ENCODE results near the gene NCAM1. TPM values are rescaled to one million over a fixed set of nuclear protein-coding genes. Genes with fewer than 3 reads are reported as not detected.

NCAM1 gene
- polyA plus RNA-seq, 1 donor (not counting 4 experiments of a cell fraction or from before 2014, with no cell fraction given) = 0.04 TPM

- Histone ChIP-seq H3K4me3 (ENCODE audit: control insufficient read depth in 2 of 3, extremely low read depth in 1 of 3, insufficient read depth in 2 of 3, low read depth in 1 of 3, low read length in 3 of 3) (no peak overlapping the region), H4K20me1 (ENCODE audit: control insufficient read depth, extremely low read depth, insufficient read depth, low read length) (no peaks in the 10 kb centered on the region), H3K4me2 (ENCODE audit: control insufficient read depth, extremely low read depth, insufficient read depth, low read depth, low read length) (no peak overlapping the region), H3K9me1 (ENCODE audit: control insufficient read depth, extremely low read depth, insufficient read depth, low read length) (no peaks in the 10 kb centered on the region), H3K27ac (ENCODE audit: control insufficient read depth, insufficient read depth, low read length) (no peak overlapping the region), H3K9ac (ENCODE audit: control insufficient read depth, extremely low read depth, insufficient read depth, low read length) (no peak overlapping the region), H3K79me2 (ENCODE audit: control insufficient read depth, insufficient read depth, low read length) (no peaks in the 10 kb centered on the region), H2AFZ (ENCODE audit: control insufficient read depth, low read length) (no peak overlapping the region), H3K36me3 (ENCODE audit: control insufficient read depth in 2 of 2, extremely low read depth in 1 of 2, insufficient read depth in 2 of 2, low read length in 2 of 2) (no peaks in the 10 kb centered on the region), H3K27me3 (ENCODE audit: control insufficient read depth, extremely low read depth, insufficient read depth, low read length) (no peaks in the 10 kb centered on the region), H3K4me1 (ENCODE audit: control insufficient read depth, extremely low read depth, insufficient read depth, low read length) (no peaks in the 10 kb centered on the region), H3K9me3 (ENCODE audit: control insufficient read depth, low read depth, low read length) (no peaks in the 10 kb centered on the region)
- DNase-seq (ENCODE audit: low read depth, low spot score) (no peak), FAIRE-seq (no peak)
- no peak for TF ChIP-seq EZH2 (IDR thresholded peaks at IDR 0.05; ENCODE audit: low read length)
- no peak for TF ChIP-seq CTCF (optimal IDR thresholded peaks at IDR 0.05 in 1 of 3, IDR thresholded peaks at IDR 0.05 in 1 of 3, conservative IDR thresholded peaks at IDR 0.05 in 1 of 3; ENCODE audit: extremely low read depth in 1 of 3, insufficient read depth in 2 of 3, low read length in 3 of 3)
- dilution Hi-C loops (cut with MboI; ENCODE audit: extremely low pct_ligation_motif_present, low sequenced_read_pairs) = no loop called here
Observed at GRCh38 chr11:113111156-113111555, 149.9 kb downstream of the NCAM1 start.

DNA sequence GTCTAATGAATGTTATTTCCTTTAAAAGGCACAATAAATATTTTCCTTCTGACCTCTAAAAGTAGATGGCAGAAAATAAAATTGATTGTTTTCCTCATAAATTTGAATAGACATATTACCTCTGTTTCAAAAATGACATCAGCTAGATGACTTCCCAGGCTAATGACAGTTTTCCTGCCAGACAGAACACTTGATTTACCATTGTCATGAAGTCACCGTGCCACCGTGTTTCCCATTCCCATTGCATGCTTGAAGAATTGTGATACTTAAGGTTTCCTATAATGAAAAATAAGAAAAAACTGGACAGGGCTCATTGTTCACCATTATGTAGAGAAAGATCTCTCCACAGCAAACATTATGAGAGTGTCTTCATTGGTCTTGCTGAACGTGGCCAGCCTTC is 151.1 kb downstream of the NCAM1 start:
- Histone ChIP-seq H3K9me1 (ENCODE audit: control insufficient read depth, extremely low read depth, insufficient read depth, low read length) (no peaks in the 10 kb centered on the region), H3K9ac (ENCODE audit: control insufficient read depth, extremely low read depth, insufficient read depth, low read length) (no peak overlapping the region), H3K36me3 (ENCODE audit: control insufficient read depth in 2 of 2, extremely low read depth in 1 of 2, insufficient read depth in 2 of 2, low read length in 2 of 2) (no peaks in the 10 kb centered on the region), H3K79me2 (ENCODE audit: control insufficient read depth, insufficient read depth, low read length) (no peaks in the 10 kb centered on the region), H3K4me3 (ENCODE audit: control insufficient read depth in 2 of 3, extremely low read depth in 1 of 3, insufficient read depth in 2 of 3, low read depth in 1 of 3, low read length in 3 of 3) (no peak overlapping the region), H4K20me1 (ENCODE audit: control insufficient read depth, extremely low read depth, insufficient read depth, low read length) (no peaks in the 10 kb centered on the region), H3K4me1 (ENCODE audit: control insufficient read depth, extremely low read depth, insufficient read depth, low read length) (no peaks in the 10 kb centered on the region), H3K27ac (ENCODE audit: control insufficient read depth, insufficient read depth, low read length) (no peak overlapping the region), H3K27me3 (ENCODE audit: control insufficient read depth, extremely low read depth, insufficient read depth, low read length) (no peaks in the 10 kb centered on the region), H3K4me2 (ENCODE audit: control insufficient read depth, extremely low read depth, insufficient read depth, low read depth, low read length) (no peak overlapping the region), H3K9me3 (ENCODE audit: control insufficient read depth, low read depth, low read length) (no peaks in the 10 kb centered on the region), H2AFZ (ENCODE audit: control insufficient read depth, low read length) (no peak overlapping the region)
- dilution Hi-C loops (cut with MboI; ENCODE audit: extremely low pct_ligation_motif_present, low sequenced_read_pairs) = no loop called here
- FAIRE-seq = no peak
- TF ChIP-seq CTCF (optimal IDR thresholded peaks at IDR 0.05 in 1 of 3, IDR thresholded peaks at IDR 0.05 in 1 of 3, conservative IDR thresholded peaks at IDR 0.05 in 1 of 3; ENCODE audit: extremely low read depth in 1 of 3, insufficient read depth in 2 of 3, low read length in 3 of 3) (no peak), EZH2 (IDR thresholded peaks at IDR 0.05; ENCODE audit: low read length) (no peak)
- DNase-seq (ENCODE audit: low read depth, low spot score) = no peak
